Loucy (cell line): ENCODE data around the gene TMEM134.

Experiments used
- CTCF ChIP-seq: fragments of 200-600 bp; sonication (generic); conservative IDR thresholded peaks from 2 replicates; pipeline ENCODE4 v1.5.1; 2014; ENCODE audit warnings: mild to moderate bottlenecking, antibody characterized with exemption, low read length
- EZH2phosphoT487 ChIP-seq: fragments of 200-600 bp; IDR thresholded peaks from 2 replicates; pipeline ENCODE4 v1.6.1; 2018; ENCODE audit warnings: antibody characterized with exemption, mild to moderate bottlenecking, moderate library complexity, borderline replicate concordance

GRCh38 chr11:67494371-67495233 lies 25.6 kb upstream of the TMEM134 start:
- no peak for TF ChIP-seq CTCF
- no peak for TF ChIP-seq EZH2phosphoT487
